ENCODE data around the gene APBA2.

APBA2 gene

GRCh38 chr15:29110176-29110575 lies 224.4 kb downstream of the APBA2 start:
- TF ChIP-seq GATA3 (IDR thresholded peaks at IDR 0.05; ENCODE audit: low read depth, low read length): no peak
- TF ChIP-seq GATA2 (IDR thresholded peaks at IDR 0.05; ENCODE audit: low read depth, low read length): no peak

GRCh38 chr15:29110733-29111132 lies 225.0 kb downstream of the APBA2 start:
- TF ChIP-seq GATA3 (IDR thresholded peaks at IDR 0.05; ENCODE audit: low read depth, low read length): no peak
- no peak for TF ChIP-seq GATA2 (IDR thresholded peaks at IDR 0.05; ENCODE audit: low read depth, low read length)

GRCh38 chr15:29111705-29112281 lies 226.0 kb downstream of the APBA2 start:
- TF ChIP-seq GATA3 (IDR thresholded peaks at IDR 0.05; ENCODE audit: low read depth, low read length): no peak
- TF ChIP-seq GATA2 (IDR thresholded peaks at IDR 0.05; ENCODE audit: low read depth, low read length): no peak

- TF ChIP-seq GATA3 (IDR thresholded peaks at IDR 0.05; ENCODE audit: low read depth, low read length) (no peak), GATA2 (IDR thresholded peaks at IDR 0.05; ENCODE audit: low read depth, low read length) (no peak)
Measured at GRCh38 chr15:29113336-29114220, 227.8 kb downstream of the APBA2 start.

DNA sequence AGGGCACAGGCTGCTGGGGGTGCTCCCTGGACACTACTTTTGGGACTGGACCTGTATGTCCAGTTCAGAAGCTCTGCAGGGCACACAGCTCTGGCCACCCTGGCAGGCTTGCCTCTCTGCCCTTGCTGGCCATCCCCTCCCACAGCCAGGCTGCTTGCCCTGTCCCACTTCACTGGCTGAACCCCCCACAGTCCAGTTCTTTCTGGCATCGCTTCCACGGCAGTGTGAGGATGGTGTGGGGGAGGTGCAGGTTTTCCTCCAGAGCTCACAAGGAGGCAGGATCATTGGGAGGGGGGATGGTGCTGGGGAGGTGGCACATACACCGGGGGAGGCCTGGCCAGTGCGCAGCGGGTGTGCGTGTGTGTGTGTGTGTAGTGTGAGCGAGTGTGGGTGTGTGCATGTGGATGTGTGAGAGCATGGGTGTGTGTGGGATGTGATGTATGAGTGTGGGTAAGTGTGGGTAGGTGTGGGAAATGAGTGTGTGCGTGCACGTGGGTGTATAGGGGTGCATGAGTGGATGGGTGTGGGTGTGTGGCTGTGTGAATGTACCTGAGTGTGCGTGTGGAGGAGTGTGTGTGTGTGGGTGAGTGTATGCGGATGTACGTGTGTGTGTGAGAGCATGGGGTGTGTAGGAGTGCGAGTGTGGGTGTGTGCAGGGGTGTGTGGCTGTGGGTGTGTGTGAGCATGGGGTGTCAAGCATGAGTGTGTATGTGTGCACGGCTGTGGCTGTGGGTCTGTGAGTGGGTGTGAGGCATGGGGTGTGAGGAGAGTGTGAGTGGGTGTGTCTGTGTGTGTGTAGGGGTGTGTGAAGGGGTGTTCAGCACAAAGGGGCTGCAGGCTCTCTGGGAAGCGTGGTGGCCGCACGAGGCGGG lies 228.7 kb downstream of the APBA2 start:
- TF ChIP-seq GATA3 (IDR thresholded peaks at IDR 0.05; ENCODE audit: low read depth, low read length) (no peak), GATA2 (IDR thresholded peaks at IDR 0.05; ENCODE audit: low read depth, low read length) (no peak)

DNA sequence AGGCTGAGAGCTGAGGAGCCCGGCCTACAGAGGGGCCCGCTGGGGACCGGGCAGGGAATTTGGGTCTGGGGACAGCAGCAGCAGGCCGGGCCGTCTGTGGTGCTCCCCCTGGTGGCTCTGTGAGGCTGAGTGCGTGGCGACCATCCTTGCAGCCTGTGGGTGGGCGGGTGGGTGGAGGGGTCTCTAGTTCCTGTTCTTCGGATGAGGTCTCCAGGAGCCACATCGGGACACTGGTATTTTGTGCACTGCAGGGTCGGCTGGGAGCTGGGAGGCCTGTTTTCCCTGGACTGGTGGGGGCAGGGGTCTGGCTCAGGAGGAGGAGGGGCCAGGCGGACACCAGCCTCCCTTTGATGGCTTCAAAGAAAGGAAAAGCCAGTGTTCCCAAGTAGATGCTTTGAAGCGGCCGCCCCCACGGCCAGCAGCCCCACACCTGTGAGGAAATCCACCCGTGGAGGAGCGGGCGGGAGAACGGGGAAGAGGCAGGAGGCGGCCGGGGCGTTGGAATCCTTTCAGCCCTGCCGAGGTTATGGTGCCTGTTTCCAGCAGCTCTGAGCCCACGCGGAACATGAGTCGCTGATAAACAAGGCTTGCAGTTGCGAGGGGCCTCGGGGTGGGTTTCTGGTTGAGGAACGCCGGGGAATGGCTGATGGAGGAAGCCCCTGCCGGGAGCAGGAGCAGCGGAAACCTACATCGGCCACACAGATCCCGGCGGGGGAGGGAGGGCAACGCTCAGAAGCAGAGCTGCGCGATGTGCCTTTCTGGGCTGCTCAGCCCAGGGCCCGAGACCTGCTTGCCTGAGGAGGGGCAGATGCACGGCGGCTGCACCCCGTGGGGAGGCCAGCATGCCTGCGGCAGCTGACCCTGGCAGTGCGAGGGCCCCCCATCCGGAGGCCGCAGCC lies 229.6 kb downstream of the APBA2 start:
- TF ChIP-seq GATA2 (IDR thresholded peaks at IDR 0.05; ENCODE audit: low read depth, low read length) (no peak), GATA3 (IDR thresholded peaks at IDR 0.05; ENCODE audit: low read depth, low read length) (no peak)

DNA sequence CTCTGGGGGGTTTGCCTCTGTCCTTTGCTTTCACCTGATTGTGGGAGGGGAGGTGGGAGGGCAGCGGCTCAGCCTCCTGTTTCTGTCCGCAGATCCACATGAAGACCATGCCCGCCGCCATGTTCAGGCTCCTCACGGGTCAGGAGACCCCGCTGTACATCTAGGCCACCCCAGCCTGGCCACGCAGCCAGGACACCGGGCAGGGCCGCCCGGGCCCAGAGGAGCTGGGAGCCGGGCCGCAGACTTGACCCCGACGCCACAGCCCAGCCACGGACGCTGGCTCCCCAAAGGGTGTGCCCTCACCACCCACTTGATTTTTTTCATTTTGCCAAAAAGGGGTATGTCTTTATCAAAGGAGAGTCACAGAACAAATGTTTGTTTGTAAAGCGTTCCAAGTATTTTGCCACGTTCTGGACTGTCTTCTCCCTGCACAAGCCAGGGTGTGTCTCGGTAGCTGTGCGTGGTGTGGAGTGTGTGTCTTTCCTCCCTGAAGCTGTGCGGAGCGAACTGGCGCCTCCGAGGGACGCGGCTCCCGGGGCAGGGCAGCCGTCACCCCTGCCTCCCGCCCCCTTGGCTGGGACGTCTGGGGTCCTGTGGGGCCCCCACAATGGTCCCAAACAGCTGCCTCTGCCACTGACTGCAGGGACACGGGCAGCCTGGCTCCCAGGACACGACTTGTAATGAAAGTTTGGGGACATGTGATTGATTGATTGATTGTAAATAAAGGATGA lies 231.4 kb downstream of the APBA2 start:
- TF ChIP-seq GATA2 (IDR thresholded peaks at IDR 0.05; ENCODE audit: low read depth, low read length): no peak
- TF ChIP-seq GATA3 (IDR thresholded peaks at IDR 0.05; ENCODE audit: low read depth, low read length): no peak

GRCh38 chr15:29117778-29118177 lies 232.0 kb downstream of the APBA2 start:
- TF ChIP-seq GATA2 (IDR thresholded peaks at IDR 0.05; ENCODE audit: low read depth, low read length) (no peak), GATA3 (IDR thresholded peaks at IDR 0.05; ENCODE audit: low read depth, low read length) (no peak)

DNA sequence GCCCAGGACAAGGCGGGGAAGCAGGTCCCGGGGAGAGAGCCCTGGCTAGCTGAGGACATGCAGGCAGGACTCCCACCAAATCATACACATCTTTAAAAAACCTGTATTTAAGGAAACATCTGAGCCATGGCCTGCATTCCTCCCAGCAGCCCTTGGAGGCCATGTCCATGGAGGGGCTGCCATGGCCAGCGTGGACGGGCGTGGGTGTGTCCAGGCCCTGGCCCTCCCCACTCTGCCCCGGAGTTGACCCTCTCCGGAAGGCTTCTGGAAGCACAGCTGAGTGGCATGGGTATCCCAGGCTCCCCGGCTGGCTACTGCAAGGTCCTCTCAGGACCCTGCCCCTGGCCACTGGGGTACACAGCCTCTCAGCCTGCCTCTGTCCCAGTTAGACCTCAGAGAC lies 234.1 kb downstream of the APBA2 start:
- no peak for TF ChIP-seq GATA2 (IDR thresholded peaks at IDR 0.05; ENCODE audit: low read depth, low read length)
- TF ChIP-seq GATA3 (IDR thresholded peaks at IDR 0.05; ENCODE audit: low read depth, low read length): no peak

DNA sequence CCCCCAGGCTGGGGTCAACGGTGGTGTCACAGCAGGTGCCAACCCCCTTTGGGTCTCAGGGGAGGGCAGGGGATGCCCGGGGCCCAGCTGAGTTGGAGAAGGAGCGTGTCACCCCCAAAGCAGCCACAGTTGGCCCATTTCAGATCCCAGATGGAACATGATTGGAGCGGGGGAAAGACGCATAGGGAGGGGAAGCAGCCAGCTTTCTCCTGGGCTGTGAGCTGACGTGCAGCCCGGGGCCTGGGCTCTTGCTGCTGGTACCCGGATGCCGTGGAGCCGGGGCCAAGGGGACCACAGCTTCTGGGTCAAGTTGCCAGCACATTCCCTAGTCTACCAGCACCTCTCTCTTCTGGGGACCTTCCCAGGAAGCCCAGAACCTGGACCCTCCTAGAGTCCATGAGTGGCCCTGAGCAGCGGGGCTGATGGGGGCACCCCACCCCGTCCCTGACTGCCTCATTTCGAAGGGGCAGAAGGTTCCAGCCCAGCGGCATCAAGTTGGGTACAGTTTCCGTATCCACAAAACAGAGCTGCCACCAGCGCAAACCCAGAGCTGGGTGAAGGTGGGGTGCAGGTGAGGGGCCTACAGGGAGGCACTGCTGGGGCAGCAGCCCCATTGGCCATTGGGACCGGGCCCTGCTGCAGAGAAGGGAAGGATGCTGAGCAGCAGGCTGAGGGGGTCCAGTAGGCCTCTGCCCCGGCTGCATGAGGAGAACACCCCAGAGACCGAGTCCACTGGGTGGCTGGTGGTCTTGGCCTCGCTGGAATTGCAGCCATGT lies 235.0 kb downstream of the APBA2 start:
- TF ChIP-seq GATA3 (IDR thresholded peaks at IDR 0.05; ENCODE audit: low read depth, low read length) (no peak), GATA2 (IDR thresholded peaks at IDR 0.05; ENCODE audit: low read depth, low read length) (no peak)

DNA sequence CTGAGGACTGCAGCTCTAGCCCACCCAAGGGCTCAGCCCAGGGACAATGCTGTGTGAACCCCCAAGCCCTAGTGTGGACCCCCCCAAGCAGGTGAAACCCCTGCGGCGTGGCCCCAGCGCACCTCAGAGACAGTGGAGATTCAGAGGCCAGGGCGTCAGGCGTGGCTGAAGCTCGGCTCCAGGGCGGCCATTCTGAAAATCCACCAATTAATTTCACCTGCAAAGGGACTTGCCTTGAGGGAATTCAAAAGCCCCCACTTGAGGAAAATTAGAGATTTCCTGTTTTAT lies 235.5 kb downstream of the APBA2 start:
- no peak for TF ChIP-seq GATA3 (IDR thresholded peaks at IDR 0.05; ENCODE audit: low read depth, low read length)
- TF ChIP-seq GATA2 (IDR thresholded peaks at IDR 0.05; ENCODE audit: low read depth, low read length): no peak

DNA sequence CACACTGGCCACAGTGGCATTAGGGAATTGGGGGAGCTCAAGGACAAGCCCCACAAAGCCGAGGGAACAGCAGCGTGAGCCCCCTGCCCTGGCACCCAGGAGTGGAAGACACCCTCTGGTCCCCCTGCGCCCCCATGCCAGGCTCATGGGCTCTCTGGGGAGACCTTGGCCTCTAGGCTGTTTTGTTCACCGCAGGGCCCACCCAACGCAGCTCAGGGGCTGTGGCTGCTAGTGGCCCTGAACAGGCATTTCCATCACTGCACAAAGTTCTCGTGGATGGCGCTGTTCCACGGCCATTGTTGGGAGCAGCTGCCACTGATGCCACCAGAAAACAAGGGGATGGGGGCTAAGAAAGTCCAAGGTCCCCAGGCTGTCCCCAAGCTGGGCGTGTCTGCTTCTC lies 236.1 kb downstream of the APBA2 start:
- TF ChIP-seq GATA2 (IDR thresholded peaks at IDR 0.05; ENCODE audit: low read depth, low read length) (no peak), GATA3 (IDR thresholded peaks at IDR 0.05; ENCODE audit: low read depth, low read length) (no peak)

Data from SH-SY5Y (cell line).